Measurements from ENCODE around the gene TMEM150B.

GRCh38 chr19:55372316-55373081, 47.4 kb upstream of the TMEM150B start:
- TF ChIP-seq CTCF (conservative IDR thresholded peaks at IDR 0.05; ENCODE audit: low read depth, low read length): no peak
- TF ChIP-seq EZH2 (IDR thresholded peaks at IDR 0.05; ENCODE audit: borderline replicate concordance, low read depth, low read length, poor library complexity, severe bottlenecking): no peak

Measured in A673 (cell line).